ENCODE measurements around the gene SLC44A5. TPM values are rescaled to one million over a fixed set of nuclear protein-coding genes. Genes with fewer than 3 reads are reported as not detected.
"Not testable (repeated sequence)": the region's sequence is repeated elsewhere in the genome, so short reads cannot be mapped to it uniquely, and the experiment has no call there.

Gene SLC44A5
- total and polyA plus RNA-seq, 10 of the 15 experiments (the other 5 are each of a cell fraction or from before 2014, with no cell fraction given) = 0.04 to 1.3 TPM; not detected in 8

DNA sequence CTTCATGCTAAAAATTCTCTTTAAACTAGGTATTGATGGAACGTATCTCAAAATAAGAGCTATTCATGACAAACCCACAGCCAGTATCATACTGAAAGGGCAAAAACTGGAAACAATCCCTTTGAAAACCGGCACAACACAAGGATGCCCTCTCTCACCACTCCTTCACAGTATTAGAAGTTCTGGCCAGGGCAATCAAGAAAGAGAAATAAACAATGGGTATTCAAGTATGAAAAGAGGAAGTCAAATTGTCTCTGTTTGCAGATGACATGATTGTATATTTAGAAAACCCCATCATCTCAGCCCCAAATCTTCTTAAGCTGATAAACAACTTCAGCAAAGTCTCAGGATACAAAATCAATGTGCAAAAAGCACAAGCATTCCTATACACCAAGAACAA, 349.0 kb downstream of the SLC44A5 start:
- H3K9ac ChIP-seq (ENCODE audit: control insufficient read depth, insufficient read depth, low read length); H3K4me3 ChIP-seq; H3K9me3 ChIP-seq (replicated peaks; ENCODE audit: control insufficient read depth, insufficient read depth, low read length); intact Hi-C loops (cut with micrococcal nuclease; ENCODE audit: unreplicated experiment); RAD21 ChIA-PET (ENCODE audit: unreplicated experiment); H3K79me2 ChIP-seq (ENCODE audit: control insufficient read depth, insufficient read depth, low read length); H2AFZ ChIP-seq (ENCODE audit: control insufficient read depth, low read depth, low read length); H3K4me1 ChIP-seq (ENCODE audit: control insufficient read depth, insufficient read depth, low read length); FAIRE-seq; H3K27me3 ChIP-seq (replicated peaks in 1 of 2; ENCODE audit: control insufficient read depth in 2 of 2, insufficient read depth in 2 of 2, low read length in 1 of 2); H3K36me3 ChIP-seq (ENCODE audit: control insufficient read depth in 2 of 2, insufficient read depth in 2 of 2, low read length in 1 of 2); H3K27ac ChIP-seq (ENCODE audit: control insufficient read depth, insufficient read depth); BruUV-seq (replicated peaks); H4K20me1 ChIP-seq (ENCODE audit: control insufficient read depth, insufficient read depth); CTCF ChIA-PET; H3K4me2 ChIP-seq (ENCODE audit: control insufficient read depth, insufficient read depth); DNase-seq (ENCODE audit: low read depth, low spot score); ATAC-seq; POLR2A ChIA-PET: not testable (repeated sequence)
- peak; percentile 54; the same call in 1 of the 2 replicates for TF ChIP-seq SPI1 (IDR thresholded peaks at IDR 0.05; ENCODE audit: borderline replicate concordance, insufficient read depth, low read depth, low read length)
- WGBS (ENCODE audit: insufficient coverage, insufficient replicate concordance, low lambda C conversion rate, missing lambda C conversion rate) = 0% methylated on average over 2 of the region's 2 CpGs
- in situ Hi-C loops (cut with MboI) = loop anchor here (10.0 kb wide), 1 partner anchor 373 kb away; no protein-coding TSS in a partner anchor
- SMC1A ChIA-PET (ENCODE audit: uncharacterized antibody, unreplicated experiment) = interaction anchor here (0.6 kb wide), 1 partner anchor 29 kb away, joined by 3 read pairs; no protein-coding TSS in a partner anchor

DNA sequence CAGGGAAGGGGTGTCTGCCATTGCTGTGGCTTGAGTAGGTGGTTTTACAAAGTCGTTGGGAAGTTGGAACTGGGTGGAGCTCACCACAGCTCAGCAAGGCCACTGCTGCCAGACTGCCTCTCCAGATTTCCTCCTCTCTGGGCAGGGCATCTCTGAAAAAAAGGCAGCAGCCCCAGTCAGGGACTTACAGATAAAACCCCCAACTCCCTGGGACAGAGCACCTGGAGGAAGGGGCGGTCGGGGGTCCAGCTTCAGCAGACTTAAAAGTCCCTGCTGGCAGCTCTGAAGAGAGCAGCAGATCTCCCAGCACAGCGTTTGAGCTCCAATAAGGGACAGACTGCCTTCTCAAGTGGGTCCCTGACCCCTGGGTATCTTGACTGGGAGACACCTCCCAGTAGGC, 352.6 kb downstream of the SLC44A5 start:
- in situ Hi-C loops (cut with MboI) (no loop called here), intact Hi-C loops (cut with micrococcal nuclease; ENCODE audit: unreplicated experiment) (no loop called here)
- TF ChIP-seq KDM1A (IDR thresholded peaks at IDR 0.05; ENCODE audit: borderline replicate concordance) = no peak
- TF ChIP-seq ZNF384 (IDR thresholded peaks at IDR 0.05; ENCODE audit: borderline replicate concordance, low read depth, low read length) = no peak
- TF ChIP-seq, protein P1, sequence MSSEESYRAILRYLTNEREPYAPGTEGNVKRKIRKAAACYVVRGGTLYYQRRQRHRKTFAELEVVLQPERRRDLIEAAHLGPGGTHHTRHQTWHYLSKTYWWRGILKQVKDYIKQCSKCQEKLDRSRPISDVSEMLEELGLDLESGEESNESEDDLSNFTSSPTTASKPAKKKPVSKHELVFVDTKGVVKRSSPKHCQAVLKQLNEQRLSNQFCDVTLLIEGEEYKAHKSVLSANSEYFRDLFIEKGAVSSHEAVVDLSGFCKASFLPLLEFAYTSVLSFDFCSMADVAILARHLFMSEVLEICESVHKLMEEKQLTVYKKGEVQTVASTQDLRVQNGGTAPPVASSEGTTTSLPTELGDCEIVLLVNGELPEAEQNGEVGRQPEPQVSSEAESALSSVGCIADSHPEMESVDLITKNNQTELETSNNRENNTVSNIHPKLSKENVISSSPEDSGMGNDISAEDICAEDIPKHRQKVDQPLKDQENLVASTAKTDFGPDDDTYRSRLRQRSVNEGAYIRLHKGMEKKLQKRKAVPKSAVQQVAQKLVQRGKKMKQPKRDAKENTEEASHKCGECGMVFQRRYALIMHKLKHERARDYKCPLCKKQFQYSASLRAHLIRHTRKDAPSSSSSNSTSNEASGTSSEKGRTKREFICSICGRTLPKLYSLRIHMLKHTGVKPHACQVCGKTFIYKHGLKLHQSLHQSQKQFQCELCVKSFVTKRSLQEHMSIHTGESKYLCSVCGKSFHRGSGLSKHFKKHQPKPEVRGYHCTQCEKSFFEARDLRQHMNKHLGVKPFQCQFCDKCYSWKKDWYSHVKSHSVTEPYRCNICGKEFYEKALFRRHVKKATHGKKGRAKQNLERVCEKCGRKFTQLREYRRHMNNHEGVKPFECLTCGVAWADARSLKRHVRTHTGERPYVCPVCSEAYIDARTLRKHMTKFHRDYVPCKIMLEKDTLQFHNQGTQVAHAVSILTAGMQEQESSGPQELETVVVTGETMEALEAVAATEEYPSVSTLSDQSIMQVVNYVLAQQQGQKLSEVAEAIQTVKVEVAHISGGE (CRISPR knock-in tag; IDR thresholded peaks at IDR 0.05) = no peak
- no peak for TF ChIP-seq TBL1XR1 (IDR thresholded peaks at IDR 0.05; ENCODE audit: low read depth, low read length)
- TF ChIP-seq, protein P2, sequence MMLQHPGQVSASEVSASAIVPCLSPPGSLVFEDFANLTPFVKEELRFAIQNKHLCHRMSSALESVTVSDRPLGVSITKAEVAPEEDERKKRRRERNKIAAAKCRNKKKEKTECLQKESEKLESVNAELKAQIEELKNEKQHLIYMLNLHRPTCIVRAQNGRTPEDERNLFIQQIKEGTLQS (IDR thresholded peaks at IDR 0.05; ENCODE audit: borderline replicate concordance, extremely low read depth, low read depth, low read length) = no peak
- TF ChIP-seq PAX8 (IDR thresholded peaks at IDR 0.05) = no peak
- TF ChIP-seq, protein P3, sequence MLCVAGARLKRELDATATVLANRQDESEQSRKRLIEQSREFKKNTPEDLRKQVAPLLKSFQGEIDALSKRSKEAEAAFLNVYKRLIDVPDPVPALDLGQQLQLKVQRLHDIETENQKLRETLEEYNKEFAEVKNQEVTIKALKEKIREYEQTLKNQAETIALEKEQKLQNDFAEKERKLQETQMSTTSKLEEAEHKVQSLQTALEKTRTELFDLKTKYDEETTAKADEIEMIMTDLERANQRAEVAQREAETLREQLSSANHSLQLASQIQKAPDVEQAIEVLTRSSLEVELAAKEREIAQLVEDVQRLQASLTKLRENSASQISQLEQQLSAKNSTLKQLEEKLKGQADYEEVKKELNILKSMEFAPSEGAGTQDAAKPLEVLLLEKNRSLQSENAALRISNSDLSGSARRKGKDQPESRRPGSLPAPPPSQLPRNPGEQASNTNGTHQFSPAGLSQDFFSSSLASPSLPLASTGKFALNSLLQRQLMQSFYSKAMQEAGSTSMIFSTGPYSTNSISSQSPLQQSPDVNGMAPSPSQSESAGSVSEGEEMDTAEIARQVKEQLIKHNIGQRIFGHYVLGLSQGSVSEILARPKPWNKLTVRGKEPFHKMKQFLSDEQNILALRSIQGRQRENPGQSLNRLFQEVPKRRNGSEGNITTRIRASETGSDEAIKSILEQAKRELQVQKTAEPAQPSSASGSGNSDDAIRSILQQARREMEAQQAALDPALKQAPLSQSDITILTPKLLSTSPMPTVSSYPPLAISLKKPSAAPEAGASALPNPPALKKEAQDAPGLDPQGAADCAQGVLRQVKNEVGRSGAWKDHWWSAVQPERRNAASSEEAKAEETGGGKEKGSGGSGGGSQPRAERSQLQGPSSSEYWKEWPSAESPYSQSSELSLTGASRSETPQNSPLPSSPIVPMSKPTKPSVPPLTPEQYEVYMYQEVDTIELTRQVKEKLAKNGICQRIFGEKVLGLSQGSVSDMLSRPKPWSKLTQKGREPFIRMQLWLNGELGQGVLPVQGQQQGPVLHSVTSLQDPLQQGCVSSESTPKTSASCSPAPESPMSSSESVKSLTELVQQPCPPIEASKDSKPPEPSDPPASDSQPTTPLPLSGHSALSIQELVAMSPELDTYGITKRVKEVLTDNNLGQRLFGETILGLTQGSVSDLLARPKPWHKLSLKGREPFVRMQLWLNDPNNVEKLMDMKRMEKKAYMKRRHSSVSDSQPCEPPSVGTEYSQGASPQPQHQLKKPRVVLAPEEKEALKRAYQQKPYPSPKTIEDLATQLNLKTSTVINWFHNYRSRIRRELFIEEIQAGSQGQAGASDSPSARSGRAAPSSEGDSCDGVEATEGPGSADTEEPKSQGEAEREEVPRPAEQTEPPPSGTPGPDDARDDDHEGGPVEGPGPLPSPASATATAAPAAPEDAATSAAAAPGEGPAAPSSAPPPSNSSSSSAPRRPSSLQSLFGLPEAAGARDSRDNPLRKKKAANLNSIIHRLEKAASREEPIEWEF (IDR thresholded peaks at IDR 0.05; ENCODE audit: insufficient replicate concordance, low read depth, low read length) = no peak
- ChIA-PET POLR2A (no interaction called here), SMC1A (ENCODE audit: uncharacterized antibody, unreplicated experiment) (no interaction called here), CTCF (interaction anchor here (1.5 kb wide), 1 partner anchor 13 kb away, joined by 3 read pairs; no protein-coding TSS in a partner anchor), RAD21 (ENCODE audit: unreplicated experiment) (no interaction called here)
- 55% methylated on average over 4 of the region's 4 CpGs for WGBS (ENCODE audit: insufficient coverage, insufficient replicate concordance, low lambda C conversion rate, missing lambda C conversion rate)
- Histone ChIP-seq H3K79me2 (ENCODE audit: control insufficient read depth, insufficient read depth, low read length) (no peaks in the 10 kb centered on the region), H2AFZ (ENCODE audit: control insufficient read depth, low read depth, low read length) (no peak overlapping the region), H3K27me3 (replicated peaks in 1 of 2; ENCODE audit: control insufficient read depth in 2 of 2, insufficient read depth in 2 of 2, low read length in 1 of 2) (no peaks in the 10 kb centered on the region; a peak in 1 of 4 replicates), H3K9me3 (replicated peaks; ENCODE audit: control insufficient read depth, insufficient read depth, low read length) (no peaks in the 10 kb centered on the region), H3K4me1 (ENCODE audit: control insufficient read depth, insufficient read depth, low read length) (no peaks in the 10 kb centered on the region), H3K4me3 (no peak overlapping the region), H3K4me2 (ENCODE audit: control insufficient read depth, insufficient read depth) (no peak overlapping the region), H3K36me3 (ENCODE audit: control insufficient read depth in 2 of 2, insufficient read depth in 2 of 2, low read length in 1 of 2) (no peaks in the 10 kb centered on the region), H3K9ac (ENCODE audit: control insufficient read depth, insufficient read depth, low read length) (no peak overlapping the region), H4K20me1 (ENCODE audit: control insufficient read depth, insufficient read depth) (no peaks in the 10 kb centered on the region), H3K27ac (ENCODE audit: control insufficient read depth, insufficient read depth) (no peak overlapping the region)
- ATAC-seq (no peak), DNase-seq (ENCODE audit: low read depth, low spot score) (no peak), FAIRE-seq (no peak)
- BruUV-seq (replicated peaks) = no TSS peak

Data from GM12878 (cell line).